Tibial artery (tissue), 4 donors: ENCODE results near the gene ITGA7.
A peak's percentile ranks its signal among the peaks of the same experiment; 100 is the strongest.

ENCODE experiments used
- DNase-seq, 2 donors: peaks; one replicate each; pipeline ENCODE4 v3.0.0-alpha.2; 2019
- H3K27ac ChIP-seq, 2 donors: fragments of 200-600 bp; sonication (generic) in 1 of 2; 1 replicate in 1 of 2; 2 replicates in 1 of 2; pipeline ENCODE4 v1.5.1; 2018 to 2019; ENCODE audit warnings: mild to moderate bottlenecking in 1 of 2
- H3K27me3 ChIP-seq, 2 donors: fragments of 200-600 bp; sonication (generic) in 1 of 2; one replicate each; pipeline versions ENCODE4 v1.5.1 to v1.6.0; 2016 to 2019
- H3K36me3 ChIP-seq, 3 donors: fragments of 200-600 bp; sonication (generic) in 2 of 3; one replicate each; pipeline ENCODE4 v1.5.1; 2016 to 2019; ENCODE audit warnings: mild to moderate bottlenecking in 2 of 3
- H3K4me1 ChIP-seq, 4 donors: fragments of 200-600 bp; sonication (generic) in 2 of 4; 1 replicate in 3 of 4; 2 replicates in 1 of 4; pipeline ENCODE4 v1.5.1; 2016 to 2019
- H3K4me3 ChIP-seq, 2 donors: fragments of 200-600 bp; sonication (generic) in 1 of 2; 1 replicate in 1 of 2; 2 replicates in 1 of 2; pipeline ENCODE4 v1.5.1; 2018 to 2019; ENCODE audit warnings: mild to moderate bottlenecking in 2 of 2
- H3K9me3 ChIP-seq, 3 donors: fragments of 200-600 bp; sonication (generic) in 1 of 3; one replicate each; pipeline ENCODE4 v1.5.1; 2016 to 2019
- CTCF ChIP-seq, 2 experiments: fragments of 200-600 bp in 1 of 2; fragments of 450-650 bp in 1 of 2; IDR thresholded peaks; one replicate each; pipeline ENCODE4 v1.5.1; 2017 to 2019; ENCODE audit warnings: antibody characterized with exemption in 2 of 2, mild to moderate bottlenecking in 1 of 2, moderate library complexity in 1 of 2
- intact Hi-C: fragments of 100-400 bp; cut with DNase I; formaldehyde crosslinking; loops from one replicate; pipeline ENCODE4 v1.15.0; 2023; ENCODE audit warnings: low total_unique reads

ITGA7 gene

GRCh38 chr12:55723516-55724225 lies 16.0 kb upstream of the ITGA7 start:
- H3K4me3 ChIP-seq = no peak overlapping the region
- no peaks in the 10 kb centered on the region for H3K27me3 ChIP-seq
- H3K27ac ChIP-seq = peak overlapping the region; percentile 58 to 98
- TF ChIP-seq CTCF (IDR thresholded peaks at IDR 0.05) = no peak
- H3K4me1 ChIP-seq = peaks cover 5 to 88% (median 73%) of the 10 kb centered on the region in 4 donors
- peaks cover 24 to 38% (median 35%) of the 10 kb centered on the region in 3 donors for H3K36me3 ChIP-seq
- intact Hi-C loops = loop anchor here (5.0 kb wide), 1 partner anchor 41 kb away; a partner anchor contains a TSS
- H3K9me3 ChIP-seq = no peaks in the 10 kb centered on the region
- DNase-seq = no peak

- no peak for TF ChIP-seq CTCF (IDR thresholded peaks at IDR 0.05)
- Histone ChIP-seq H3K4me3 (no peak overlapping the region), H3K4me1 (peaks cover 5 to 95% (median 80%) of the 10 kb centered on the region in 4 donors), H3K9me3 (no peaks in the 10 kb centered on the region), H3K27me3 (no peaks in the 10 kb centered on the region), H3K27ac (peak overlapping the region; percentile 96 to 98), H3K36me3 (peaks cover 24 to 38% (median 35%) of the 10 kb centered on the region in 3 donors)
- DNase-seq = no peak
- intact Hi-C loops = loop anchor here (5.0 kb wide), 1 partner anchor 41 kb away; a partner anchor contains a TSS
Measured at GRCh38 chr12:55722948-55723347, 15.2 kb upstream of the ITGA7 start.

- intact Hi-C loops = loop anchor here (5.0 kb wide), 1 partner anchor 39 kb away; a partner anchor contains a TSS
- peaks cover 5 to 97% (median 81%) of the 10 kb centered on the region in 4 donors for H3K4me1 ChIP-seq
- no peaks in the 10 kb centered on the region for H3K27me3 ChIP-seq
- peaks cover 19 to 31% (median 30%) of the 10 kb centered on the region in 3 donors for H3K36me3 ChIP-seq
- H3K27ac ChIP-seq = peak overlapping the region; percentile 96 to 98
- no peak for DNase-seq
- no peak for TF ChIP-seq CTCF (IDR thresholded peaks at IDR 0.05)
- peak overlapping the region; percentile 15 to 20 for H3K4me3 ChIP-seq
- no peaks in the 10 kb centered on the region for H3K9me3 ChIP-seq
Measured at GRCh38 chr12:55721601-55722213, 14.0 kb upstream of the ITGA7 start.

- Histone ChIP-seq H3K4me3 (peak overlapping the region; percentile 15 to 42), H3K4me1 (peaks cover 5 to 92% (median 78%) of the 10 kb centered on the region in 4 donors), H3K9me3 (no peaks in the 10 kb centered on the region), H3K27me3 (no peaks in the 10 kb centered on the region), H3K36me3 (peaks cover 13 to 24% (median 22%) of the 10 kb centered on the region in 3 donors), H3K27ac (peak overlapping the region; percentile 96 to 98)
- DNase-seq = peak; percentile 86 to 96
- peak; percentile 72 to 75 for TF ChIP-seq CTCF (IDR thresholded peaks at IDR 0.05)
- intact Hi-C loops = loop anchor here (5.0 kb wide), 1 partner anchor 39 kb away; a partner anchor contains a TSS
Measured at GRCh38 chr12:55720894-55721444, 13.3 kb upstream of the ITGA7 start.

- intact Hi-C loops = loop anchor here (5.0 kb wide), 1 partner anchor 38 kb away; a partner anchor contains a TSS
- peak; percentile 76 to 95 for DNase-seq
- Histone ChIP-seq H3K36me3 (peaks cover 4 to 16% (median 14%) of the 10 kb centered on the region in 3 donors), H3K27ac (peak within 1 kb of the TSS; percentile 96 to 98), H3K4me3 (peak within 1 kb of the TSS; percentile 33 to 42), H3K4me1 (peaks cover 5 to 90% (median 80%) of the 10 kb centered on the region in 4 donors), H3K27me3 (no peaks in the 10 kb centered on the region), H3K9me3 (no peaks in the 10 kb centered on the region)
- no peak for TF ChIP-seq CTCF (IDR thresholded peaks at IDR 0.05)
Measured at GRCh38 chr12:55720071-55720564, 12.4 kb upstream of the ITGA7 start, which contains the start of gene RDH5. RDH5 (plus strand) TSS chr12:55720393; CDS start chr12:55721185, 792 bp downstream.
